NB4 (cell line): ENCODE results near the gene MYNN.

Source experiments
- CTCF ChIP-seq: IDR thresholded peaks from one replicate; pipeline ENCODE4 v1.5.1; 2012; ENCODE audit warnings: low read depth, low read length
- MAX ChIP-seq: IDR thresholded peaks from 2 replicates; pipeline ENCODE4 v1.6.1; 2011; ENCODE audit warnings: low read depth, low read length
- POLR2A ChIP-seq: IDR thresholded peaks from 2 replicates; pipeline ENCODE4 v1.6.1; 2011; ENCODE audit warnings: mild to moderate bottlenecking; ENCODE audit not compliant: insufficient read length; ENCODE audit errors: extremely low read depth

- TF ChIP-seq POLR2A, result no peak
- TF ChIP-seq CTCF, result no peak
- no peak for TF ChIP-seq MAX
Measured at GRCh38 chr3:169822983-169823382, 49.8 kb downstream of the MYNN start.
